ENCODE data around the gene GAK. TPM values are rescaled to one million over a fixed set of nuclear protein-coding genes. Genes with fewer than 3 reads are reported as not detected.

The GAK gene
- total and polyA plus RNA-seq, 2 of the 4 experiments (the other 2 are of a cell fraction): 45.1 to 133 TPM

GRCh38 chr4:925171-925570 is 6.9 kb downstream of the GAK start:
- Histone ChIP-seq H2AFZ (replicated peaks; ENCODE audit: low read length, poor library complexity) (no peak overlapping the region), H3K23ac (ENCODE audit: low read depth, low read length) (no peak overlapping the region), H3K27me3 (ENCODE audit: control insufficient read depth, insufficient read depth, low read length) (no peaks in the 10 kb centered on the region), H3K14ac (replicated peaks; ENCODE audit: low read depth, low read length) (no peak overlapping the region), H3K18ac (ENCODE audit: low read depth, low read length) (no peak overlapping the region), H4K8ac (ENCODE audit: low read depth in 2 of 2, low read length in 2 of 2) (no peak overlapping the region), H2AK9ac (replicated peaks; ENCODE audit: low read depth, low read length, poor library complexity) (no peak overlapping the region), H3K4ac (ENCODE audit: low read depth, low read length) (no peak overlapping the region), H3K4me2 (ENCODE audit: low read depth, low read length) (no peak overlapping the region), H3K27ac (ENCODE audit: insufficient read depth, low read length) (no peak overlapping the region), H4K91ac (ENCODE audit: insufficient read depth, low read depth, low read length) (no peak overlapping the region), H3K9ac (ENCODE audit: low read depth, low read length) (no peak overlapping the region), H3K36me3 (ENCODE audit: control insufficient read depth, insufficient read depth, low read length) (peaks cover 7% of the 10 kb centered on the region; the same call in 1 of the 2 replicates), H2BK120ac (ENCODE audit: low read depth, low read length) (no peak overlapping the region), H2BK20ac (ENCODE audit: low read depth, low read length) (no peak overlapping the region), H3K4me3 (ENCODE audit: insufficient read depth, low read depth, low read length) (no peak overlapping the region), H3K56ac (ENCODE audit: extremely low read depth, insufficient read depth, low read length) (no peak overlapping the region), H3K4me1 (ENCODE audit: control insufficient read depth, insufficient read depth, low read length) (peaks cover 14% of the 10 kb centered on the region), H3K79me1 (ENCODE audit: low read depth in 1 of 2, low read length in 2 of 2) (peaks cover 11 to 72% of the 10 kb centered on the region in 2 experiments; a peak in 2 of 4 replicates), H4K5ac (ENCODE audit: low read depth, low read length) (no peak overlapping the region), H3K9me1 (ENCODE audit: insufficient read depth, low read length) (peaks cover 16% of the 10 kb centered on the region), H4K20me1 (ENCODE audit: insufficient read depth, low read length) (peaks cover 84% of the 10 kb centered on the region), H3K9me3 (ENCODE audit: control insufficient read depth, insufficient read depth, low read length) (no peaks in the 10 kb centered on the region), H2AK5ac (ENCODE audit: low read depth, low read length) (no peak overlapping the region), H2BK15ac (ENCODE audit: low read depth, low read length) (no peak overlapping the region), H2BK5ac (ENCODE audit: low read depth, low read length, poor library complexity, severe bottlenecking) (no peak overlapping the region)
- ATAC-seq (ENCODE audit: low read depth): no peak
- intact Hi-C loops (cut with micrococcal nuclease): no loop called here
- dilution Hi-C loops (cut with HindIII; ENCODE audit: low sequenced_read_pairs, unreplicated experiment): no loop called here
- BruUV-seq (replicated peaks): no TSS peak
- ChIA-PET POLR2A (ENCODE audit: unreplicated experiment) (no interaction called here), CTCF (no interaction called here)
- DNase-seq: no peak
- no peak for TF ChIP-seq MXI1 (IDR thresholded peaks at IDR 0.05; ENCODE audit: borderline replicate concordance, low read depth, low read length)
- TF ChIP-seq, protein P1, sequence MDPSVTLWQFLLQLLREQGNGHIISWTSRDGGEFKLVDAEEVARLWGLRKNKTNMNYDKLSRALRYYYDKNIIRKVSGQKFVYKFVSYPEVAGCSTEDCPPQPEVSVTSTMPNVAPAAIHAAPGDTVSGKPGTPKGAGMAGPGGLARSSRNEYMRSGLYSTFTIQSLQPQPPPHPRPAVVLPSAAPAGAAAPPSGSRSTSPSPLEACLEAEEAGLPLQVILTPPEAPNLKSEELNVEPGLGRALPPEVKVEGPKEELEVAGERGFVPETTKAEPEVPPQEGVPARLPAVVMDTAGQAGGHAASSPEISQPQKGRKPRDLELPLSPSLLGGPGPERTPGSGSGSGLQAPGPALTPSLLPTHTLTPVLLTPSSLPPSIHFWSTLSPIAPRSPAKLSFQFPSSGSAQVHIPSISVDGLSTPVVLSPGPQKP (IDR thresholded peaks at IDR 0.05; ENCODE audit: borderline replicate concordance, low read depth, low read length): no peak
- no peak for TF ChIP-seq RAD21 (IDR thresholded peaks at IDR 0.05; ENCODE audit: low read length)
- TF ChIP-seq BHLHE40 (IDR thresholded peaks at IDR 0.05; ENCODE audit: low read depth, low read length): no peak
- WGBS, 2 experiments (ENCODE audit: extremely low coverage in 2 of 2, insufficient read length in 1 of 2): 90 to 100% methylated on average over 2 to 4 of the region's 9 CpGs
- in situ Hi-C loops (cut with MboI; ENCODE audit: low sequenced_read_pairs): no loop called here

All from IMR-90 (cell line).